Stomach (tissue), 9 donors: ENCODE data around the gene SPHK2. TPM values are rescaled to one million over a fixed set of nuclear protein-coding genes. Genes with fewer than 3 reads are reported as not detected.

ENCODE experiments used
- DNase-seq, 2 donors: peaks; one replicate each; pipeline versions ENCODE4 v3.0.0 to v3.0.0-alpha.2; 2013 to 2019
- H3K27ac ChIP-seq, 5 donors: fragments of 200-600 bp in 4 of 5; sonication (generic) in 4 of 5; one replicate each; pipeline ENCODE4 v1.5.1; 2013 to 2019; ENCODE audit warnings: mild to moderate bottlenecking in 1 of 5, moderate library complexity in 1 of 5
- H3K27me3 ChIP-seq, 3 donors: fragments of 200-600 bp; sonication (generic); one replicate each; pipeline ENCODE4 v1.5.1; 2017 to 2019; ENCODE audit warnings: mixed run types in 1 of 3
- H3K36me3 ChIP-seq, 4 donors: fragments of 200-600 bp; sonication (generic); 1 replicate in 3 of 4; 2 replicates in 1 of 4; pipeline ENCODE4 v1.5.1; 2016 to 2019
- H3K4me1 ChIP-seq, 4 donors: fragments of 200-600 bp; sonication (generic); one replicate each; pipeline ENCODE4 v1.5.1; 2016 to 2019
- H3K4me3 ChIP-seq, 4 donors: fragments of 200-600 bp; sonication (generic) in 3 of 4; one replicate each; pipeline ENCODE4 v1.5.1; 2016 to 2019; ENCODE audit warnings: mild to moderate bottlenecking in 1 of 4
- H3K9me3 ChIP-seq, 4 donors: fragments of 200-600 bp; sonication (generic); one replicate each; pipeline ENCODE4 v1.5.1; 2016 to 2019
- EP300 ChIP-seq: sonication (generic); formaldehyde crosslinking; IDR thresholded peaks from one replicate; pipeline ENCODE4 v1.6.1; 2017; ENCODE audit warnings: antibody characterized with exemption
- POLR2A ChIP-seq, 4 donors: fragments of 450-650 bp; IDR thresholded peaks; one replicate each; pipeline ENCODE4 v1.6.1; 2016; ENCODE audit warnings: antibody characterized with exemption in 4 of 4, control low read depth in 2 of 4, mild to moderate bottlenecking in 1 of 4, moderate library complexity in 1 of 4
- POLR2AphosphoS5 ChIP-seq, 3 donors: sonication (generic); formaldehyde crosslinking; IDR thresholded peaks; one replicate each; pipeline ENCODE4 v1.6.1; 2016; ENCODE audit warnings: antibody characterized with exemption in 3 of 3
- WGBS, 5 donors: extraction: QIAGEN DNeasy Blood & Tissue Kit in 3 of 5; methylation state at CpG; one replicate each; pipeline versions ENCODE4 v1.1.5 to v1.1.7; 2013 to 2018; 5-methylcytosine and 5-hydroxymethylcytosine counted together
- intact Hi-C: fragments of 100-400 bp; cut with DNase I; formaldehyde crosslinking; loops from one replicate; pipeline ENCODE4 v1.15.1; 2023; ENCODE audit warnings: low total_unique reads
- polyA plus RNA-seq, 3 donors: library from polyadenylated mRNA; stranded (reverse); fragments of 200-250 nt; gene quantifications; one replicate each; pipeline ENCODE4 v1.2.3, GENCODE V29; 2013
- total RNA-seq, 5 donors: library from RNA; depleted of rRNA; stranded (reverse); fragments of >200 nt; gene quantifications; one replicate each; pipeline versions ENCODE4 v1.1.0 to v1.2.3, GENCODE V29; 2014 to 2016
- TF ChIP-seq, protein P1 (sequence below), 7 experiments: fragments of 450-650 bp in 4 of 7; fragments of 200-600 bp in 3 of 7; sonication (generic) in 3 of 7; IDR thresholded peaks; one replicate each; pipeline ENCODE4 v1.5.1; 2016 to 2019; ENCODE audit warnings: antibody characterized with exemption in 7 of 7, control low read depth in 2 of 7, mild to moderate bottlenecking in 1 of 7
- donor health status: healthy with polysubstance abuse.
- donor health status: Bipolar disorder and iron deficiency.
- donor health status: healthy.

The SPHK2 gene
- total and polyA plus RNA-seq, 8 donors: 9.4 to 156 (median 19.6) TPM

DNA sequence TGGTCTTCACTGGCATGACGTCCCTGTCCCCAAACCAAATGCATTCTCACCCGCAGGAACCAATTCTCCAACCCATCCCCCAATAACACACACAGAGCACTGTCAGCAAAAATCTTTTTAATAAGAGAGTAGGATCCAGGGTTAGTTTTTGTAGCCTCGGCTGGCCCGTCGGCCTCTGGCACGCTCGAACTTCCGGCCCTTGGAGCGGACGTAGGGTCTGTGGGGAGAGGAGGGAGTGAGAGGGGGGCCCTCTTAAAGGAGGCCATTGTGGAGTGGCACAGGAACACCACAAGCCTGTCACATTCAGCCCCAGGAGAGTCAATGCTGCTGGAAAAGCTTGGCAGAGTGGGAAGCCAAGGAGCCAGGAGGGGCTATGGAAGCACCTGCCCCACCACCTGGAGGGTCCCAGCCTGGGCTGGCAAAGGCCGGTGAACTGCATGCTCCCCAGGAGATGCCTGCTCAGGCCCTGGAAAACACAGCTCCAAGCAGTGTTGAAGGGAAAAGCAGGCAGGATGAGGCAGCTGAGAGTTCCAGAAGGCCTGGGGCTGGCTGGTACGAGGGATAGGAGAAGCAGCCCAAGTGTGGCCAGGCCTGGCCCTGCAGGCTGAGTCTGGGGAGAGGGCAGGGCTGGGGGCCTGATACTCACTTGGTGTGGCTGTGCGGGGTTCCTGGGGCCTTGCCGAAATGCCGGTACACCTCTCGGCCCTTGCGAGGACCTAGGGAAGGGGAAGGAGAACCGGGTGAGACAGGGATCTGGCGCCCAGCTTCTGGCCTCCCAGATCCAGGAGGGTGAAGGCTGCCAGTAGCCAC is 3.9 kb upstream of the SPHK2 start:
- Histone ChIP-seq H3K36me3 (peaks cover 24 to 37% (median 31%) of the 10 kb centered on the region in 4 donors), H3K27me3 (no peaks in the 10 kb centered on the region), H3K9me3 (no peaks in the 10 kb centered on the region), H3K27ac (peak overlapping the region; percentile 77 to 94 (median 93)), H3K4me1 (peaks cover 38 to 69% (median 62%) of the 10 kb centered on the region in 4 donors), H3K4me3 (peak overlapping the region in 2 of 4 donors; percentile 90 to 93)
- intact Hi-C loops: no loop called here
- no peak for TF ChIP-seq POLR2A (IDR thresholded peaks at IDR 0.05)
- no peak for DNase-seq
- WGBS, 5 donors: 36 to 54% (median 47%) methylated on average over 18 to 19 of the region's 19 CpGs

DNA sequence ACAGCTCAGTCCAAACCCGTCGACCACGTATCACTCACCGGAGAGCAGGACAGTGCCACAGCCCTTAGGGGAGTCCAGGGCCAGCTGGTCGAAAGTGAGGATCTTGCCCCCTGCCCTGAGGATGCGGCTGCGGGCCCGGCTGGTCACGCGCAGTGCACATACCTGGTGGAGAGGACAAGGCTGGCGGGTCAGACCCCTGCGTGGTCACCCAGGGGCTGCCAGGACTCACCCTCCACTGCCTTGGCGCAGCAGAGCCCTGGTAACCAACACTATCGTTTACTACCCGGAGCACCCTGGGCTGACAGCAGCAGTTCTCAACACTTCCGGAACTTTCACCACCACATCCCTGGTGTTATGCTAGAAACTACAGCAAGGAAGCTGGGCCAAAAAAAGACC is 3.3 kb upstream of the SPHK2 start:
- H3K27me3 ChIP-seq: no peaks in the 10 kb centered on the region
- peak overlapping the region in 2 of 4 donors; percentile 90 to 93 for H3K4me3 ChIP-seq
- no peak for TF ChIP-seq EP300
- TF ChIP-seq, protein P1, sequence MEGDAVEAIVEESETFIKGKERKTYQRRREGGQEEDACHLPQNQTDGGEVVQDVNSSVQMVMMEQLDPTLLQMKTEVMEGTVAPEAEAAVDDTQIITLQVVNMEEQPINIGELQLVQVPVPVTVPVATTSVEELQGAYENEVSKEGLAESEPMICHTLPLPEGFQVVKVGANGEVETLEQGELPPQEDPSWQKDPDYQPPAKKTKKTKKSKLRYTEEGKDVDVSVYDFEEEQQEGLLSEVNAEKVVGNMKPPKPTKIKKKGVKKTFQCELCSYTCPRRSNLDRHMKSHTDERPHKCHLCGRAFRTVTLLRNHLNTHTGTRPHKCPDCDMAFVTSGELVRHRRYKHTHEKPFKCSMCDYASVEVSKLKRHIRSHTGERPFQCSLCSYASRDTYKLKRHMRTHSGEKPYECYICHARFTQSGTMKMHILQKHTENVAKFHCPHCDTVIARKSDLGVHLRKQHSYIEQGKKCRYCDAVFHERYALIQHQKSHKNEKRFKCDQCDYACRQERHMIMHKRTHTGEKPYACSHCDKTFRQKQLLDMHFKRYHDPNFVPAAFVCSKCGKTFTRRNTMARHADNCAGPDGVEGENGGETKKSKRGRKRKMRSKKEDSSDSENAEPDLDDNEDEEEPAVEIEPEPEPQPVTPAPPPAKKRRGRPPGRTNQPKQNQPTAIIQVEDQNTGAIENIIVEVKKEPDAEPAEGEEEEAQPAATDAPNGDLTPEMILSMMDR (IDR thresholded peaks at IDR 0.05): no peak
- TF ChIP-seq POLR2AphosphoS5 (IDR thresholded peaks at IDR 0.05): no peak
- no peak for TF ChIP-seq POLR2A (IDR thresholded peaks at IDR 0.05)
- H3K27ac ChIP-seq: peak overlapping the region; percentile 77 to 94 (median 93)
- H3K36me3 ChIP-seq: peaks cover 24 to 37% (median 31%) of the 10 kb centered on the region in 4 donors
- 52 to 66% (median 60%) methylated on average over 8 to 16 of the region's 16 CpGs for WGBS, 5 donors
- H3K9me3 ChIP-seq: no peaks in the 10 kb centered on the region
- H3K4me1 ChIP-seq: peaks cover 38 to 71% (median 65%) of the 10 kb centered on the region in 4 donors
- no peak for DNase-seq
- intact Hi-C loops: no loop called here

DNA sequence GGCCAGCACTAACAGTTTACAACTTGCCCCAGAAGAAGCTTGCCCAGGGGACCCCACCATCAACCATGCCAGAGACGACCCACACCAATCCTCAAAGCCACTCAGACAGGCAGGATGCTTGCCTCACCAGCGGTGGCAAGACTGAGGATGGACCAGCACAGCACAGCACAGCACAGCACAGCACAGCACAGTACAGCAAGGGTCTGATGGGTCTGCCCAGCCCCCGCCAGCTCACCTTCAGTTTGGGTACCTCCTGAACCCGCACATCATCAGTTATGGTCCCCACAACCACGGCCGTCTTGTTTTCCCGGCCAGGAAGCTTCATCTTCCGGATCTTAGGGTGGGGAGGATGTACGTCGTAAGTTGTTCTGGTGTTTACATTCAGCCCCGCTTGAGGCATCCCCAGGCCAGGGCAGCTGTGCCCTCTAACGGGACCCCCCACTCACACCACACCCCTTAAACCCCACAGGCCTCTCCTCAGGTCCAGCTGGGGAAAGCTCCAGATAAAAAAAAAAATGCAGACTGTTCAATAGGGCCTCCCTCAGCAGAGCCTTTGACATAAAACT is 2.7 kb upstream of the SPHK2 start:
- H3K27ac ChIP-seq: peak overlapping the region; percentile 77 to 94 (median 93)
- TF ChIP-seq EP300 (no peak), POLR2AphosphoS5 (IDR thresholded peaks at IDR 0.05) (no peak), POLR2A (IDR thresholded peaks at IDR 0.05) (no peak)
- TF ChIP-seq, protein P1 (IDR thresholded peaks at IDR 0.05): no peak
- intact Hi-C loops: no loop called here
- peaks cover 38 to 71% (median 65%) of the 10 kb centered on the region in 4 donors for H3K4me1 ChIP-seq
- peaks cover 24 to 36% (median 31%) of the 10 kb centered on the region in 4 donors for H3K36me3 ChIP-seq
- no peaks in the 10 kb centered on the region for H3K27me3 ChIP-seq
- H3K4me3 ChIP-seq: peak overlapping the region in 3 of 4 donors; percentile 72 to 93 (median 90)
- DNase-seq: no peak
- 44 to 50% (median 47%) methylated on average over 12 of the region's 12 CpGs for WGBS, 5 donors
- no peaks in the 10 kb centered on the region for H3K9me3 ChIP-seq

DNA sequence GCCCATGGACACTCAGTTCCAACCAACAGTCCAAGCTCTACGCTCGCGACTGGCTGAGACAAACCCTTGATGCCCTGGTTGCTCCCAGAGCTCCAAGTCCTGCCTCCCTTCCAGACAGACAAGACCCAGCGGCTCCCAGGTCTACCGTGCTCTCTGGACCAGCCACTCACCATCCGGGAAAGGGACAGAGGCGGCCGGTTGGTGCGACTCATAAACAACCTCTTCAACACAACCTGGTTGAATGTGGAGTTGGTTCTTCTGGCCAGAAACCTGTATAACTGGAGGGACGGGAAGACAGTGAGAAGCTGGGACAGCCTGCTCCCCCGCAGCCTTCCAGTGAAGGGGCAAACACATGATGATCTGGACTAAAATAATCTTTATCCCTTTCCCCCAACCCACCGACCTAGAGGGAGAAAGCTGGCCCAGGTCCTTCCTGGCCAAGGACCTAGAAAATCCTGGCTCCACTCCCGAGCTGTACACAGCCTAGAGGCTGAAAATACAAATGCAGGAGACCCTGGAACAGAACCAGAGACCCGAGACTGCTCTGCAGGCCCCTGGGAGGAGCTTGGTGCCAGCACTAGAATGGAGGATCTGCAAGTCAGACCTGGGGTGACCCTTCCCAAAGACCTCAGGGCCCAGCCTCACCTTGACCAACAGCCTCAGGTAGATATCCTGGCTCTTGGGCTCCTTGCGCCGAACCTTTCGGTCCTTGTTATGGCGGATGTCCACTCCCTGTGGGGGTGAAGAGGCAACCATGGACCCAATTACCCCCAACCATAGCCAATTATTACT is 2.0 kb upstream of the SPHK2 start:
- H3K27ac ChIP-seq: peak overlapping the region; percentile 77 to 94 (median 93)
- H3K9me3 ChIP-seq: no peaks in the 10 kb centered on the region
- H3K27me3 ChIP-seq: no peaks in the 10 kb centered on the region
- 26 to 44% (median 37%) methylated on average over 13 to 18 of the region's 18 CpGs for WGBS, 5 donors
- DNase-seq: peak; percentile 49 to 58
- H3K4me1 ChIP-seq: peaks cover 38 to 74% (median 65%) of the 10 kb centered on the region in 4 donors
- TF ChIP-seq, protein P1 (IDR thresholded peaks at IDR 0.05): peak in 1 of 7 experiments; percentile 9
- no peak for TF ChIP-seq EP300
- H3K4me3 ChIP-seq: peak overlapping the region; percentile 72 to 93 (median 90)
- intact Hi-C loops: no loop called here
- peaks cover 24 to 32% (median 30%) of the 10 kb centered on the region in 4 donors for H3K36me3 ChIP-seq
